Spleen (tissue), 11 donors: ENCODE data around the gene GATA3. TPM values are rescaled to one million over a fixed set of nuclear protein-coding genes. Genes with fewer than 3 reads are reported as not detected.

ENCODE experiments used
- DNase-seq: peaks from one replicate; pipeline ENCODE4 v3.0.0-alpha.2; 2020
- H3K27ac ChIP-seq, 8 donors: fragments of 200-600 bp; sonication (generic) in 7 of 8; 1 replicate in 4 of 8; 2 replicates in 4 of 8; pipeline versions ENCODE4 v1.5.0 to v1.8.0; 2016 to 2021; ENCODE audit warnings: inconsistent platforms in 4 of 8, mild to moderate bottlenecking in 4 of 8, moderate library complexity in 1 of 8
- H3K27me3 ChIP-seq, 7 donors: fragments of 200-600 bp; sonication (generic) in 6 of 7; replicated peaks in 1 of 7; 1 replicate in 4 of 7; 2 replicates in 3 of 7; pipeline versions ENCODE4 v1.5.0 to v1.8.0; 2016 to 2021; ENCODE audit warnings: inconsistent platforms in 3 of 7, mild to moderate bottlenecking in 1 of 7
- H3K36me3 ChIP-seq, 6 donors: fragments of 200-600 bp; sonication (generic) in 5 of 6; 1 replicate in 4 of 6; 2 replicates in 2 of 6; pipeline versions ENCODE4 v1.5.0 to v1.8.0; 2016 to 2021; ENCODE audit warnings: inconsistent platforms in 2 of 6
- H3K4me1 ChIP-seq, 6 donors: fragments of 200-600 bp; sonication (generic) in 5 of 6; 1 replicate in 3 of 6; 2 replicates in 3 of 6; pipeline versions ENCODE4 v1.5.0 to v1.8.0; 2016 to 2021; ENCODE audit warnings: inconsistent platforms in 3 of 6
- H3K4me3 ChIP-seq, 8 donors: fragments of 200-600 bp; sonication (generic) in 7 of 8; 1 replicate in 4 of 8; 2 replicates in 4 of 8; pipeline versions ENCODE4 v1.5.0 to v1.8.0; 2016 to 2021; ENCODE audit warnings: inconsistent platforms in 4 of 8, mild to moderate bottlenecking in 4 of 8, moderate library complexity in 2 of 8
- H3K9me3 ChIP-seq, 8 donors: fragments of 200-600 bp; sonication (generic) in 7 of 8; 1 replicate in 4 of 8; 2 replicates in 4 of 8; pipeline versions ENCODE4 v1.5.0 to v1.8.0; 2016 to 2021; ENCODE audit warnings: inconsistent platforms in 4 of 8
- POLR2A ChIP-seq, 3 donors: fragments of 450-650 bp; IDR thresholded peaks; one replicate each; pipeline ENCODE4 v1.5.1; 2017; ENCODE audit warnings: antibody characterized with exemption in 3 of 3, mild to moderate bottlenecking in 1 of 3
- POLR2AphosphoS5 ChIP-seq, 3 donors: sonication (generic); formaldehyde crosslinking; IDR thresholded peaks; one replicate each; pipeline ENCODE4 v1.5.1; 2017; ENCODE audit warnings: antibody characterized with exemption in 3 of 3
- WGBS, 5 donors: extraction: QIAGEN DNeasy Blood & Tissue Kit in 3 of 5; methylation state at CpG; one replicate each; pipeline versions ENCODE4 v1.1.5 to v1.1.7; 2013 to 2018; 5-methylcytosine and 5-hydroxymethylcytosine counted together
- intact Hi-C: fragments of 100-400 bp; cut with DNase I; formaldehyde crosslinking; loops from one replicate; pipeline ENCODE4 v1.15.0; 2023; ENCODE audit warnings: low total_unique reads
- polyA plus RNA-seq, 3 donors: library from polyadenylated mRNA; stranded (reverse); fragments of 200-250 nt; gene quantifications; one replicate each; pipeline ENCODE4 v1.2.1, GENCODE V29; 2013
- total RNA-seq, 7 donors: library from RNA; depleted of rRNA in 3 of 7; stranded (reverse); fragments of >200 nt in 3 of 7; fragmentation: NEBNext Ultra II Directional in 4 of 7; extraction: Animal tissue kit (Norgen Biotek cat#: 25700) in 4 of 7; gene quantifications; one replicate each; pipeline versions ENCODE4 v1.1.0 to v1.2.1, GENCODE V29; 2016 to 2021
- TF ChIP-seq, protein P1 (sequence below), 11 experiments: fragments of 200-600 bp in 7 of 11; fragments of 450-650 bp in 4 of 11; sonication (generic) in 4 of 11; IDR thresholded peaks in 8 of 11; conservative IDR thresholded peaks in 3 of 11; 1 replicate in 7 of 11; 2 replicates in 4 of 11; pipeline versions ENCODE4 v1.4.0 to v1.8.0; 2016 to 2021; ENCODE audit warnings: antibody characterized with exemption in 11 of 11, inconsistent platforms in 4 of 11, mild to moderate bottlenecking in 1 of 11
- donor health status: healthy with polysubstance abuse.
- donor health status: DM: no; HTN: no; CAD: no; lungs with moderate emphysema.
- donor health status: DM: no; HTN: no; CAD: no.
- donor health status: Bipolar disorder and iron deficiency.
- donor health status: healthy.
- donor health status: DM: no; HTN: no; CAD: no.
- donor health status: DM: yes; HTN: yes; CAD: no.

Gene GATA3
- total and polyA plus RNA-seq, 10 donors, result 2.2 to 15.4 (median 6.0) TPM

DNA sequence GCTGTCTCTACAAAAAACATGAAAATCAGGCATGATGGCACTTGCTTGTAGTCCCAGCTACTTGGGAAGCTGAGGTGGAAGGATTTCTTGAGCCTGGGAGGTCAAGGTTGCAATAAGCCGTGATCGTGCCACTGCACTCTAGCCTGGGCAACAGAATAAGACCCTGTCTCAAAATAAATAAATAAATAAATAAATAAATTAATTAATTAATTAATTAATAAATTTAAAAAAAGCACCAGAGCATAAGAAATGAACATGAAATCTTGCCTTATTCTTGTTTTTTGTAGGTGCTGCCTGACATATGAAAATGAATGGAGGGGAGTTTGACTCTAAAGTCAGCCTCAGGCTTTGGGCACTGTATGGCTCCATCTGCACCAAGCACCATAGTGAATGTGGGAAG lies 69.9 kb downstream of the GATA3 start:
- intact Hi-C loops, result no loop called here
- TF ChIP-seq, protein P1, sequence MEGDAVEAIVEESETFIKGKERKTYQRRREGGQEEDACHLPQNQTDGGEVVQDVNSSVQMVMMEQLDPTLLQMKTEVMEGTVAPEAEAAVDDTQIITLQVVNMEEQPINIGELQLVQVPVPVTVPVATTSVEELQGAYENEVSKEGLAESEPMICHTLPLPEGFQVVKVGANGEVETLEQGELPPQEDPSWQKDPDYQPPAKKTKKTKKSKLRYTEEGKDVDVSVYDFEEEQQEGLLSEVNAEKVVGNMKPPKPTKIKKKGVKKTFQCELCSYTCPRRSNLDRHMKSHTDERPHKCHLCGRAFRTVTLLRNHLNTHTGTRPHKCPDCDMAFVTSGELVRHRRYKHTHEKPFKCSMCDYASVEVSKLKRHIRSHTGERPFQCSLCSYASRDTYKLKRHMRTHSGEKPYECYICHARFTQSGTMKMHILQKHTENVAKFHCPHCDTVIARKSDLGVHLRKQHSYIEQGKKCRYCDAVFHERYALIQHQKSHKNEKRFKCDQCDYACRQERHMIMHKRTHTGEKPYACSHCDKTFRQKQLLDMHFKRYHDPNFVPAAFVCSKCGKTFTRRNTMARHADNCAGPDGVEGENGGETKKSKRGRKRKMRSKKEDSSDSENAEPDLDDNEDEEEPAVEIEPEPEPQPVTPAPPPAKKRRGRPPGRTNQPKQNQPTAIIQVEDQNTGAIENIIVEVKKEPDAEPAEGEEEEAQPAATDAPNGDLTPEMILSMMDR (IDR thresholded peaks at IDR 0.05 in 8 of 11, conservative IDR thresholded peaks at IDR 0.05 in 3 of 11), result no peak
- TF ChIP-seq POLR2AphosphoS5 (IDR thresholded peaks at IDR 0.05) (no peak), POLR2A (IDR thresholded peaks at IDR 0.05) (no peak)
- WGBS, 5 donors, result 88 to 100% (median 98%) methylated on average over 2 of the region's 2 CpGs

More for the DNA sequence above, 69.9 kb downstream of the GATA3 start:
- H3K36me3 ChIP-seq, result no peaks in the 10 kb centered on the region
- no peaks in the 10 kb centered on the region for H3K9me3 ChIP-seq
- DNase-seq, result no peak
- no peaks in the 10 kb centered on the region for H3K4me1 ChIP-seq
- H3K27me3 ChIP-seq, result no peaks in the 10 kb centered on the region
- H3K27ac ChIP-seq, result no peak overlapping the region
- no peak overlapping the region for H3K4me3 ChIP-seq

Other genes starting within 250 kb of the GATA3 start
- 10 to 100 TPM in 4 of 7 donors, 1 to 10 TPM in 3; 9.4 to 13.0 (median 10.4) TPM for gene TAF3, start 236.2 kb upstream of the GATA3 start, total RNA-seq
- 1 to 10 TPM; 2.7 to 4.1 (median 3.7) TPM for gene TAF3, start 236.2 kb upstream of the GATA3 start, polyA plus RNA-seq